GM21576 (cell line): ENCODE data around the gene NIM1K.
"Not testable (repeated sequence)": the region's sequence is repeated elsewhere in the genome, so short reads cannot be mapped to it uniquely, and the experiment has no call there.

Experiments
- ATAC-seq: cut with Tn5 transposase; IDR thresholded peaks from one replicate; pipeline ENCODE4 v1.9.1; 2021; ENCODE audit warnings: mild to moderate bottlenecking, moderate library complexity; ENCODE audit not compliant: unreplicated experiment

The NIM1K gene

DNA sequence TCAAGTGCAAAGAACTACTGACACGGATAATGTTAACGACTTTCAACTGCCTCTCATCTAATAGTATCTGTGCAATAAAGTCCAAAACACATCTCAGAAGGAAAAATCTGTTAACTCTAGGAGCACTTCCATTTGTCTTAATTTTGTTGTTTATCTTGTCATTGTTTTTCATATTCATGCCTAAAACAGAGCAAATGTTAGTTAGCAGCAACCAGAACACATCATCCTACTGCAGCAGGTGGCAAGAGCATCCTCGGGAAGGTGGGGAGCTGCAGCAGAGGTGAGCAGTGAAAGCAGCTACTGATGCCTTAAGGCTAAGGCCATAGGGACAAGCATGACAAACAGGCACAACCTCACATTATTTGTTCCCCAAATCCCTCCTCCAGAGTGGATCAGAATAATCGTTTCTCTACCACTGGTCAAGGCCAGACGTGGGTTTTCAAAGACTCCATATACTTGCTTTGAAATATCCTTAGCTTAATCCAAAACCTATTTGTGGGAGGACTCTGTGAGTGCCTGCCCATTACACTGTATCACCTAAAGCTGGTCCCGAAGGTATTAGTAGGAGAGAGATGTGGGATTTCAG is 120.1 kb downstream of the NIM1K start:
- no peak for ATAC-seq

DNA sequence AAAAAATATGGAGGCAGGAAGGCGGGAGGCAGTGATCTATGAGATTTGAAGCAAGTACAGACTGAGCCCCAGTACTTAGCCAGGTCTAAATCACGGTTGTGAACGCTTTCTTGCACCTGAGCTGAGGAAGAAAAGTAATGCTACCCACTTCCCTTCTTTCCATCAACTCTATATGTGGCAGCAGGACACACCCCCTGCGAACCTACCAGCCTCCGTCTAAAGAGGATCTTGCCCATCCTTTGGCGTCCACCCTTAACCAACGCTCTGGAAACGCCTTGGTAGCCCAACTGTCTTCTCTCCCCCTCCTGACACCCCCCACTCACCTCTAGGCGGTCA is 120.6 kb downstream of the NIM1K start:
- ATAC-seq: peak; percentile 3

DNA sequence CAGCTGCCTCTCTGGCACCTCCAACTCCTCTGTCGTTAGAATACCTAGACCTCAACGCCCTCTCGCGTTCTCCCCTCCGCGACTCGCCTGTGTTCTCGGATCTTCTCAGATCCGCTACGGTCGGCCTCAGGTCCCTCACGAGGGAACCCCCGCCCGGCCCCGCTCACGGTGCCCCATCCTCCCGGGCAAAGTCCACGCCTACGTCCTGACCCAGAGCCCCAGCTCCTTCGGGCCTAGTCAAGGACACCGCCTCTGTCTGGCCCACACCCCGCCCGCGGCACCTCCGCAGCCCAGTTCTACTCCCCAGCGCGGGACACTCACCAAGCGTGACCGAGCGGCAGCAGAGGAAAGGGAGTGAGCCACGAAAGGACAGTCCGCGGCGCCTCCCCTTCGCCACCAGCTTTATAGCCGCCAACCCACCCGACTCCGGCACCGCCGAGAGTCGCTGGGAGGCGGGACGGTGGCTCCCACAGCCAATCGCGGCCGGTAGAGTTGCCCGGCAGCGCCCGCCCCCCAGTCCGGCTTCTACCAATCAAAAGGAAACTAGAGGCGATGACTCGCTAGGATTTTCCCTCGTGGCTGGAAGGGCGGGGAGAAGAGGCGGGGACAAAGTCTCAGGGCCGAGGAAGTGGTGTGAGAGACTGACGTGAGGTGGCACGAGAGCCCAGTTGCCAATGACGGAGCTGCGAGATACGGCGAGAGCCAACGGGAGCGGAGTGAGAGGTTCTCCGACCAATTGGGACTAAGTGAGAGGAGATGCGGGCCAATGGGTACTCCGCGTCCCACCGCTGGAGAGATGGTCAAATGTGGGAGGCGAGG is 121.2 kb downstream of the NIM1K start, which contains the start of gene HMGCS1:
TSS of gene HMGCS1 (minus strand) at position 378 of the 819 bp plus-strand sequence. CDS start 14,447 bp downstream, outside the sequence.
- ATAC-seq: peak; percentile 93

DNA sequence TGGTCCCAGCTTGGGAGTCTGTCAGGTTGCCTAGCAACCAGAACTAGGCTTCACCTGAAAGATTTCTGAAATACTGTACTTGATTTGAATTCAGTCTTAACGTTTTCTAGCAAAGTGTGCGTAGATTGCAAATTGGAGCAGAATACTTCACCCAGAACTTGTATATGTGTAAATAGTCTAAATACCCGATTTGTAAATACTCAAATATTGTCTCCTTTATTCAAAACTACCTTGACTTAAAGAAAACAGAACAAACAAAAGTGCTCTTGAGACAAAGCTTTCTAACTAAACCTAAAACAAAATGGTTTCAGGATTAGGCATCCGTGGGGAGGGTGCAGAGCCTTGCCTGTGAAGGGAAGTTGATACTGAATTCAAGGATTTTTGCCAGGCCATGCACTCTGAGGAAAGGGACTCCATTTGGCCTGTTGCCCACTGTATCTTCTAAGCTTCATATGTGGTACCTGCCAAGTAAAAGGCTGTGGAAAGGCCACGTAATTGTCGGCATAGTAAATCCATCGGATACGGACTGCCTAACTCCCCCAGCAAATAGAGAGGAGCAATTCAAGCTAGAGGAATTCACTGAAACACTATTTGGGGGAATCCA is 121.9 kb downstream of the NIM1K start:
- ATAC-seq: no peak

DNA sequence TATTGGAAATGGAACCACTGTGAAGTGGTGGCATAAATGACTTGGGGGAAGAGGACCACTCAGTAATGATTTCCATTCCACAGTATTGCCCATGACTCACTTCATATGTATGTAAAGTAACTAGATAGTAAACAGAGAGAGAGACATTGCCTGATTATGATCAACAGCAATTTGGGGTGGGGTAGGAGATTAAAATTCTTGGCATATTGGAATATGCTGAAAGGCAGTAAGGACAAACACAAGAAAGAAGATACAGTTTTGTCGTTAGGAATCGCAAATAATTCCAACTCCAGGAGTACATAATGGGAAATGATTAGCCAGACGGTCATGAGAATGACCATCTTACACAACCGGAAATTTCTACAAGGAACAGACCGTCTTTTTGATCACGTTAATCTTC is 122.7 kb downstream of the NIM1K start:
- no peak for ATAC-seq

DNA sequence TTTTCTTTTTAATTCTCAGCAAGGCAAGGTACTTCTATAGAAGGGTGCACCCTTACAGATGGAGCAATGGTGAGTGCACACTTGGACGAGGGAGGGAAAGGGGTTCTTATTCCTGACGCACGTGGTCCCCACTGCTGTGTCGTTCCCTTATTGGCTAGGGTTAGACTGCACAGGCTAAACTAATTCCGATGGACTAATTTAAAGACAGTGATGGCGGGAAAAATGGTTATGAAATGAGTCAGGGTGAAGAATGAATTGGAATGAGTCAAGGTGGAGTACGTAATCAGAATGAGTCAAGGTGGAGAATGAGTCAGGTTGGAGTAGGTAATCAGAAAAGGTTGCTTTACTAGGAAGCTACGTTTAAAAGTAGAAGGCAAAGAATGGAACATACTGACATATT is 123.2 kb downstream of the NIM1K start:
- no peak for ATAC-seq

DNA sequence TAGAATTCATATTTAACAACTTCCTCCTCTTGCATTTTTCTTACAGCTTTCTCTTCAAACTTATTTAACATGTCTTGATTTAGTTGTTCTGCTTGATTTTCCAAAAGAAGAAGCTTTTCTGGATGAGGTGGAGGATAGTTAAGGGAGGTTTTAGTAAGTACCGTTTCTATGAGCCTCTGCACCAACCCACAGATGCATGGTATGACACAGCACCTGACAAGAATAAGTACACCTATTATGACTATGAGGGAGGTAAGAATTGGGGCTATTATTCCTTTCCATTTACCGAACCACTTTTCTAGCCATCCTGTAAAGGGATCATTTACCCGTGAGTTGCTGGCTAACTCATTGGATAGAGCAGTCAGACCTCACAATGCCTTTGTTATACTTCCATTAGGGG is 123.7 kb downstream of the NIM1K start:
- ATAC-seq: no peak

DNA sequence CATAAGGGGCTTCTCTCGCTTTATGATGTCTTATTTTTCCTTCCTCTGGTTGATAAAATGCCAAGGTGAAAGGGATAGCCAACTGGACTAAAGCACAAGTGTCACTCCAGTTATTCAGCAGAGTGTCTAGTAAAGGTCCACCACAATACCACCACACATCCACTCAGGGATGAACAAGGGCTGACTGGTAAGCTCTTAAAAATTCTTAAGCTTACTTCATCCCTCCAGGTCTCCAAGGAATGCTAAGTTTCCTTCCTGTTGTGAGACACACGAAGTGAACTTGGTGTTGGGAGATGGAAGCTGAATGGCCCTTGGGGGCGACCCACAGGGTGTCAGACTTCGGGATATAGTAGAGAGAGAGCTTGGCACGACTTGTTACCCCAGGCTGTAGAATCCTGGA is 124.4 kb downstream of the NIM1K start:
- ATAC-seq: no peak

DNA sequence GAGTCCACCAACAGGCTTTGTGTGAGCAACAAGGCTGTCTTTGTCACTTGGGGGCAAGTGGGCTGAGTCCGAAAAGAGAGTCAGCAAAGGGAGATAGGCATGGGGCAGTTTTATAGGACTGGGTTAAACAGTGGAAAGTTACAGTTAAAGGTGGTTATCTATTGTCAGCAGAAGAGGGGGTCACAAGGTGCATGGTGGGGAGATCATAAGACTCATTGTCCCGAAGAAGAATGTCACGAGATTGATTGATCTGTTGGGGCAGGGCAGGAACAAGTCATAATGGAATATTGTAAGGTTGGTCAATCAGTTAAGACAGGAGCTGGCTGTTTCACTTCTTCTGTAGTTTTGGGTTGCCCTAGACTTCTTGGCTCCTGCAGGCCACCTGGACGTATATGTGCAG is 128.8 kb downstream of the NIM1K start:
- ATAC-seq: no peak

DNA sequence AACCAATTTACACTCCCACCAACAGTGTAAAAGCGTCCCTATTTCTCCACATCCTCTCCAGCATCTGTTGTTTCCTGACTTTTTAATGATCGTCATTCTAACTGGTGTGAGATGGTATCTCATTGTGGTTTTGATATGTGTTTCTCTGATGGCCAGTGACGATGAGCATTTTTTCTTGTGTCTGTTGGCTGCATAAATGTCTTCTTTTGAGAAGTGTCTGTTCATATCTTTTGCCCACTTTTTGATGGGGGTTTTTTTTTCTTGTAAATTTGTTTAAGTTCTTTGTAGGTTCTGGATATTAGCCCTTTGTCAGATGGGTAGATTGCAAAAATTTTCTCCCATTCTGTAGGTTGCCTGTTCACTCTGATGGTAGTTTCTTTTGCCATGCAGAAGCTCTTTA is 131.5 kb downstream of the NIM1K start:
- not testable (repeated sequence) for ATAC-seq

DNA sequence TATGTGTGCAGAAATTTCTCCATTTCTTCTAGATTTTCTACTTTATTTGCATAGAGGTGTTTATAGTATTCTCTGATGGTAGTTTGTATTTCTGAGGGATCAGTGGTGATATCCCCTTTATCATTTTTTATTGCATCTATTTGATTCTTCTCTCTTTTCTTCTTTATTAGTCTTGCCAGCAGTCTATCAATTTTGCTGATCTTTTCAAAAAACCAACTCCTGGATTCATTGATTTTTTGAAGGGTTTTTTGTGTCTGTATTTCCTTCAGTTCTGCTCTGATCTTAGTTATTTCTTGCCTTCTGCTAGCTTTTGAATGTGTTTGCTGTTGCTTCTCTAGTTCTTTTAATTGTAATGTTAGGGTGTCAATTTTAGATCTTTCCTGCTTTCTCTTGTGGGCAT is 133.6 kb downstream of the NIM1K start:
- ATAC-seq: not testable (repeated sequence)
